ENCODE results near the gene APOBEC3F. TPM values are rescaled to one million over a fixed set of nuclear protein-coding genes. Genes with fewer than 3 reads are reported as not detected.
"Not testable (repeated sequence)": the region's sequence is repeated elsewhere in the genome, so short reads cannot be mapped to it uniquely, and the experiment has no call there.

APOBEC3F gene
- total and polyA plus RNA-seq, 2 donors (not counting 1 experiment from before 2014, with no cell fraction given), result 23.3 to 76.8 TPM

DNA sequence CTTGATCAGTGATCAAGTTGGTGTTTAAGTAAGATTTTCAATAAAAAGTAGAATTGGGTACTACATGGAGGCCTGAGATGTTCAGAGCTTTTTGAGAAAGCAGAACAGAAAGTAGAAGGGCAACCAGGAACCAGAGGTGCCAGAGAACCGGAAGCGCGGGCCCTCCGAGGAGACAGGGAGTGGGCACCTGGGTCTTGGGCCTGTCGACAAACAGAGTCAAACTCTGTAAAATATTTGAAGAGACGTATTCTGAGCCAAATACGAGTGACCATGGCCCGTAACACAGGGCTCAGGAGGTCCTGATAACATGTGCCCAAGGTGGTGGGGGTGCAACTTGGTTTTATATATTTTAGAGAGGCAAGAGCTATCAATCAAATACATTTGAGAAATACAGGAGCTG, 23.2 kb downstream of the APOBEC3F start:
- peak overlapping the region; percentile 97 to 98 for H3K27ac ChIP-seq (ENCODE audit: low read length in 2 of 2)

DNA sequence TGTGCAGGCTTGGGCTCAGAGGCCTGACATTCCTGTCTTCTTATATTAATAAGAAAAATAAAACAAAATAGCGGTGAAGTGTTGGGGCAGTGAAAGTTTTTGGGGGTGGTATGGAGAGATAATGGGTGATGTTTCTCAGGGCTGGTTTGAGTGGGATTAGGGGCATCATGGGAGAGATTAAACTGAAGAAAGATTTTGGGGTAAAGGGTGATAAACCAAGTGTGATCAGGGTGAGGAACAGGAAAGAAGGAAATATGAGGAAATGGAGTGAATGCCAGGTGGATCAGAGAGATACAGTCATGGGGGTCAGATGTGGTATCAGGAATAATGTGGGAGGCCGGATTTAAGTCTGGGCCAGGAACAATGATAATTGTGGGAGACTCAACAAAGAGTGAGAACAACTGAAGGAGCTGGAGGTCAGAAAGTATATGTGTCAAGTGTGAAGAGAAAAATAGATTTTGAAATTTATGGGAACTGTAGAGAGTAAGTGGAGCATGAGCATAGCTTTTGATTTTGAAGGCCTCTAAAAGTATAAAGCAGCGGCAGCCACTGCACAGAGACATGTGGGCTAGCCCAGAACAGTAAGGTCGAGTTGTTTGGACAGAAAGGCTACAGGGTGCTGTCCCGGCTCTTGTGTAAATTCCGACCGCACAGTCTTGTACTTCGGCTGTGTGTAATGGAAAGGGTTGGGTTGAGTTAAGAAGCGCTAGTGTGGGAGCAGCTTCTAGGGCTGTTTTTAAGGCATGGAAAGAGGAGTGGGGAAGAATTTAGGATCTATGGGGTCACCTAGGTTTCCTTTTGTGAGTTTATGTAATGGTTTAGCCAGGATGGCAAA, 26.0 kb downstream of the APOBEC3F start:
- Histone ChIP-seq H3K79me2 (ENCODE audit: control insufficient read depth, insufficient read depth, low read length) (peaks cover 56% of the 10 kb centered on the region), H3K4me1 (ENCODE audit: control insufficient read depth in 2 of 2, insufficient read depth in 2 of 2, low read length in 2 of 2) (peaks cover 75 to 95% of the 10 kb centered on the region in 2 donors), H3K27ac (ENCODE audit: low read length in 2 of 2) (peak overlapping the region; percentile 97 to 98), H3K36me3 (replicated peaks in 1 of 2; ENCODE audit: control extremely low read depth in 1 of 2, control insufficient read depth in 1 of 2, extremely low read depth in 1 of 2, insufficient read depth in 2 of 2, low read length in 1 of 2) (peaks cover 2 to 26% of the 10 kb centered on the region in 2 experiments), H3K4me2 (replicated peaks; ENCODE audit: low read depth, low read length, poor library complexity, severe bottlenecking) (peak overlapping the region; percentile 76), H3K9ac (ENCODE audit: low read length) (peak overlapping the region; percentile 92), H3K4me3 (ENCODE audit: control extremely low read depth in 1 of 5, extremely low read depth in 1 of 5, insufficient read depth in 1 of 5, low read depth in 2 of 5, low read length in 4 of 5) (peak overlapping the region; percentile 83 to 99 (median 96))
- intact Hi-C loops (cut with micrococcal nuclease), result loop anchor here (1.0 to 2.0 kb wide), 4 partner anchors 26 to 52 kb away; partner anchors contain the start of genes APOBEC3C and APOBEC3F
- H4K20me1 ChIP-seq (ENCODE audit: control insufficient read depth, insufficient read depth, low read length, poor library complexity, severe bottlenecking); H3K27ac Mint-ChIP-seq; H3K27me3 Mint-ChIP-seq; H2AFZ ChIP-seq (ENCODE audit: insufficient read depth, low read depth, low read length, poor library complexity, severe bottlenecking); H3K9me3 ChIP-seq (ENCODE audit: control extremely low read depth in 1 of 3, control insufficient read depth in 2 of 3, insufficient read depth in 1 of 3, low read length in 2 of 3); H3K9me3 Mint-ChIP-seq (ENCODE audit: insufficient read depth); H3K4me3 Mint-ChIP-seq; H3K27me3 ChIP-seq (replicated peaks in 1 of 4; ENCODE audit: control extremely low read depth in 1 of 4, control insufficient read depth in 3 of 4, insufficient read depth in 4 of 4, low read length in 3 of 4): not testable (repeated sequence)
- 22% methylated on average over 8 of the region's 9 CpGs for WGBS (ENCODE audit: insufficient coverage)
- peak; percentile 22 for ATAC-seq (ENCODE audit: low read depth)
- peak; percentile 41 for DNase-seq
- POLR2A ChIA-PET, result interaction anchor here (0.8 to 3.6 kb wide), 6 partner anchors 12 to 85 kb away, joined by 3 to 13 read pairs (median 4); partner anchors contain the start of gene CBX7
- H3K4me1 Mint-ChIP-seq, result peaks cover 36% of the 10 kb centered on the region
- CTCF ChIA-PET, result interaction anchor here (0.9 to 1.9 kb wide), 5 partner anchors 22 to 63 kb away, joined by 3 to 7 read pairs (median 3); no protein-coding TSS in a partner anchor

More for the DNA sequence above, 23.2 kb downstream of the APOBEC3F start:
- H3K27me3 ChIP-seq (replicated peaks in 1 of 4; ENCODE audit: control extremely low read depth in 1 of 4, control insufficient read depth in 3 of 4, insufficient read depth in 4 of 4, low read length in 3 of 4); H3K27me3 Mint-ChIP-seq; intact Hi-C loops (cut with micrococcal nuclease); H3K9me3 Mint-ChIP-seq (ENCODE audit: insufficient read depth); H3K9me3 ChIP-seq (ENCODE audit: control extremely low read depth in 1 of 3, control insufficient read depth in 2 of 3, insufficient read depth in 1 of 3, low read length in 2 of 3); H3K4me3 Mint-ChIP-seq; H3K9ac ChIP-seq (ENCODE audit: low read length); H3K27ac Mint-ChIP-seq; H4K20me1 ChIP-seq (ENCODE audit: control insufficient read depth, insufficient read depth, low read length, poor library complexity, severe bottlenecking); H2AFZ ChIP-seq (ENCODE audit: insufficient read depth, low read depth, low read length, poor library complexity, severe bottlenecking); H3K36me3 ChIP-seq (replicated peaks in 1 of 2; ENCODE audit: control extremely low read depth in 1 of 2, control insufficient read depth in 1 of 2, extremely low read depth in 1 of 2, insufficient read depth in 2 of 2, low read length in 1 of 2): not testable (repeated sequence)
- DNase-seq (peak; percentile 68), ATAC-seq (ENCODE audit: low read depth) (peak; percentile 67)
- ChIA-PET CTCF (interaction anchor here (0.6 to 1.8 kb wide), 4 partner anchors 16 to 89 kb away, joined by 3 to 5 read pairs (median 4); partner anchors contain the start of gene CBX7), POLR2A (interaction anchor here (0.9 to 1.3 kb wide), 6 partner anchors 11 to 252 kb away, joined by 3 to 5 read pairs (median 4); partner anchors contain the start of gene CBX7)
- WGBS (ENCODE audit: insufficient coverage), result 0% methylated on average over 6 of the region's 8 CpGs
- H3K4me3 ChIP-seq (ENCODE audit: control extremely low read depth in 1 of 5, extremely low read depth in 1 of 5, insufficient read depth in 1 of 5, low read depth in 2 of 5, low read length in 4 of 5), result peak overlapping the region in 1 of 5 experiments; percentile 16
- H3K4me1 ChIP-seq (ENCODE audit: control insufficient read depth in 2 of 2, insufficient read depth in 2 of 2, low read length in 2 of 2), result peaks cover 72 to 87% of the 10 kb centered on the region in 2 donors
- H3K4me1 Mint-ChIP-seq, result peaks cover 22% of the 10 kb centered on the region
- H3K79me2 ChIP-seq (ENCODE audit: control insufficient read depth, insufficient read depth, low read length), result peaks cover 38% of the 10 kb centered on the region
- H3K4me2 ChIP-seq (replicated peaks; ENCODE audit: low read depth, low read length, poor library complexity, severe bottlenecking), result peak overlapping the region; percentile 50
